Thymus (tissue), 11 donors: ENCODE measurements around the gene TMEM82. TPM values are rescaled to one million over a fixed set of nuclear protein-coding genes. Genes with fewer than 3 reads are reported as not detected.

Experiments used
- DNase-seq, 9 donors: peaks; one replicate each; pipeline ENCODE4 v3.0.0-alpha.2; 2013; ENCODE audit warnings: low spot score in 9 of 9, low read depth in 6 of 9, missing footprints in 1 of 9
- H3K27ac ChIP-seq, 2 donors: one replicate each; pipeline ENCODE4 v1.5.1; 2013; ENCODE audit warnings: control low read depth in 1 of 2, low read depth in 1 of 2, low read length in 1 of 2, mild to moderate bottlenecking in 1 of 2, moderate library complexity in 1 of 2
- H3K27me3 ChIP-seq, 2 donors: one replicate each; pipeline ENCODE4 v1.5.1; 2013; ENCODE audit warnings: low read length in 1 of 2; ENCODE audit not compliant: control insufficient read depth in 2 of 2, insufficient read depth in 1 of 2
- H3K36me3 ChIP-seq, 2 donors: one replicate each; pipeline ENCODE4 v1.5.1; 2013; ENCODE audit warnings: low read length in 1 of 2, mild to moderate bottlenecking in 1 of 2, moderate library complexity in 1 of 2; ENCODE audit not compliant: control insufficient read depth in 2 of 2, insufficient read depth in 2 of 2
- H3K4me1 ChIP-seq, 2 donors: one replicate each; pipeline ENCODE4 v1.5.1; 2013; ENCODE audit warnings: low read length in 2 of 2; ENCODE audit not compliant: control insufficient read depth in 2 of 2, insufficient read depth in 2 of 2
- H3K4me3 ChIP-seq, 2 donors: one replicate each; pipeline ENCODE4 v1.5.1; 2013; ENCODE audit warnings: low read length in 2 of 2, control low read depth in 1 of 2, mild to moderate bottlenecking in 1 of 2
- H3K9me3 ChIP-seq, 2 donors: one replicate each; pipeline ENCODE4 v1.5.1; 2013; ENCODE audit warnings: low read length in 1 of 2, mild to moderate bottlenecking in 1 of 2; ENCODE audit not compliant: control insufficient read depth in 2 of 2, insufficient read depth in 1 of 2
- WGBS: extraction: QIAGEN DNeasy Blood & Tissue Kit; methylation state at CpG from one replicate; pipeline ENCODE4 v1.1.7; 2013; 5-methylcytosine and 5-hydroxymethylcytosine counted together
- polyA plus RNA-seq: library from polyadenylated mRNA; stranded (reverse); fragments of 200-250 nt; gene quantifications from one replicate; pipeline ENCODE4 v1.2.3, GENCODE V29; 2013
- total RNA-seq: library from RNA; stranded (reverse); fragments of 120-200 nt; gene quantifications from one replicate; pipeline ENCODE4 v1.2.4, GENCODE V29; 2013
- donor health status: healthy.

TMEM82 gene
- total and polyA plus RNA-seq, 2 donors, result not detected

DNA sequence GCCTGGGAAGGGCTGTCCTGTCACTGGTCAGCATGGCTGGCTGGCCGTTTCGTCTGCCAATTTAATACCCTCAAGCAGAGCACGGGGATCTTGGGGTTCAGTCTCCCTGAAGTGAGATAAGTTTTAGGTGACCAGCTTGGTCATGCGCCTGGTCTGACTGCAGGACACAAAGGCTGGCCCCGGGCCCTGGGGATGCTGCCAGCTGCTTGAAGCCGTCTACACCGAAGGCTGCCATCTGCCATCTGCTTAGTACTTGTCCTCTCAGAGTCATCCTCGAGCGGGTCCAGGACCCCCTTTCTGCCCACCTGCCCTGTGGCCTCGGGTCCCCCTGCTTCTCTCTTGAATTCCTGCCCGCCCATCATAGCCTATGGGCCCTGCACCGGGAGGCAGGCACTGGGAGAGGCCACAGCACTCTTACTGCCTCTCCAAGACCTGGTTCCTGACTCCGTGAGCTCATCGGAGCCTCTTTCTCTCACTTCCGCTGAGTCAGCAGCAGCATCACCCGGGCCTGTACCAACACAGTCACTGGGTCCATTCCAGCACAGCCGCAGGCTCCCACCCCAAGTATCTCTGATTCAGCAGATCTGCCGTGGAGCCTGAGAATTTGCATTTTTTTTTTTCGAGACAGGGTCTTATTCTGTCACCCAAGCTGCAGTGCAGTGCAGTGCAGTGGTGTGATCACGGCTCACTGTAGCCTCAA lies 23.3 kb downstream of the TMEM82 start:
- Histone ChIP-seq H3K36me3 (no peaks in the 10 kb centered on the region), H3K27me3 (peaks cover 10 to 30% of the 10 kb centered on the region in 2 donors), H3K4me3 (no peak overlapping the region), H3K4me1 (no peaks in the 10 kb centered on the region), H3K9me3 (peaks cover 0 to 1% of the 10 kb centered on the region in 2 donors), H3K27ac (no peak overlapping the region)
- DNase-seq, result no peak
- 91% methylated on average over 20 of the region's 20 CpGs for WGBS

DNA sequence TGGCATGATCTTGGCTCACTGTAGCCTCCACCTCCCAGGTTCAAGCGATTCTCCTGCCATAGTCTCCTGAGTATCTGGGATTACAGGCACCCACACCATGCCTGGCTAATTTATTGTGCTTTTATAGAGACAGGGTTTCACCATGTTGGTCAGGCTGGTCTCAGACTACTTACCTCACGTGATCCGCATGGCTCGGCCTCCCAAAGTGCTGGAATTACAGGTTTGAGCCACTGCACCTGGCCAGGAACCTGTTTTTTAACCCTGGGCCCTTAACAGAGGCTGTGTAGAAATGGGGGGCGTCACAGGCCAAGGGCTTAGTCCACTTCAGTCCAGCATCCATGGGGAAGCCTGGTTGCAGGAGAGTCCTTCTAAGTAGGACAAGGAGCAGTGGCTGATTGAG lies 25.6 kb downstream of the TMEM82 start:
- WGBS, result 95% methylated on average over 5 of the region's 5 CpGs
- no peak for DNase-seq
- H3K36me3 ChIP-seq, result no peaks in the 10 kb centered on the region
- H3K4me1 ChIP-seq, result no peaks in the 10 kb centered on the region
- no peak overlapping the region for H3K4me3 ChIP-seq
- no peak overlapping the region for H3K27ac ChIP-seq
- peaks cover 0 to 7% of the 10 kb centered on the region in 2 donors for H3K27me3 ChIP-seq
- H3K9me3 ChIP-seq, result no peaks in the 10 kb centered on the region

DNA sequence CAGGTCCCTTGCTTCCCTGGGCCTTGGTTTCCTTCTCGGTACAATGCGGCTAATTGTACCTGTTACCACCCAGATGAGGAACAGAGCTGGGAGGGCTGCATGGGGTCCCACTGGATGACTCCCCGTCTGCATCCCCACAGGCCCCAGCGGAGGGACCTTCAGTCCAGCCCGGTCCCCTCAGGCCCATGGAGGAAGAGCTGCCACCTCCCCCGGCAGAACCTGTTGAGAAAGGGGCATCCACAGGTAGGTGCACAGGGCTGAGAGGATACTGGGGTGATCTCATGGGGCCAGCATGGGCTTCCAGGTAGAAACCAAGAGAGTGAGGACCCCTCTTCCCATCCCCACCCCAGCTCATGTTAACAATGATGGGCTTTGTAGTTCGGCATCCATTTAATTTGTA lies 26.1 kb downstream of the TMEM82 start:
- 98% methylated on average over 7 of the region's 7 CpGs for WGBS
- no peak for DNase-seq
- H3K27me3 ChIP-seq, result peaks cover 0 to 7% of the 10 kb centered on the region in 2 donors
- no peak overlapping the region for H3K27ac ChIP-seq
- H3K4me3 ChIP-seq, result no peak overlapping the region
- no peaks in the 10 kb centered on the region for H3K4me1 ChIP-seq
- no peaks in the 10 kb centered on the region for H3K36me3 ChIP-seq
- H3K9me3 ChIP-seq, result no peaks in the 10 kb centered on the region

DNA sequence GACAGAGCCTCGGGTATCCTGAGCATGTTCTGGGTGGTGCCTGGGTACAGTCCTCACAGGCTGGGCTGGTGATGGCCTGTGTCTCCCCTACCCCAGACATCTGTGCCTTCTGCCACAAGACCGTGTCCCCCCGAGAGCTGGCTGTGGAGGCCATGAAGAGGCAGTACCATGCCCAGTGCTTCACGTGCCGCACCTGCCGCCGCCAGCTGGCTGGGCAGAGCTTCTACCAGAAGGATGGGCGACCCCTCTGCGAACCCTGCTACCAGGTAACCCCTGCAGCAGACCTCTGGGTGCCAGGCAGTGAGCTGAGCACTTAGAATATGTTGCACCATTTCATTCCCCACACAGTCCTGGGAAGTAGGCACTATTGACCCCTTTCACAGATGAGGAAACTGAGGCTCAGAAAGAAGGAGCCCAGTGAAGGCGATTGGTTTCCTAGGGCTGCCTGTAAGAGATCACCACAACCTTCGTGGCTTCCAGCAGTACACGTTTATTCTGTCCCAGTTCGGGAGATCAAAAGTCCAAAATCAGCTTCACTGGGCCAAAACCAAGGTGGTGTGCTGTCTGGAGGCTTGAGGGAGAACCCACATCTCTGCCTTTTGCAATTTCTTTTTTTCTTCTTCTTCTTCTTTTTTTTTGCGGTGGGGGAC lies 28.1 kb downstream of the TMEM82 start:
- no peaks in the 10 kb centered on the region for H3K9me3 ChIP-seq
- no peak overlapping the region for H3K27ac ChIP-seq
- H3K4me3 ChIP-seq, result no peak overlapping the region
- no peaks in the 10 kb centered on the region for H3K36me3 ChIP-seq
- 94% methylated on average over 14 of the region's 14 CpGs for WGBS
- DNase-seq, result no peak
- H3K27me3 ChIP-seq, result peaks cover 0 to 2% of the 10 kb centered on the region in 2 donors
- H3K4me1 ChIP-seq, result no peaks in the 10 kb centered on the region

DNA sequence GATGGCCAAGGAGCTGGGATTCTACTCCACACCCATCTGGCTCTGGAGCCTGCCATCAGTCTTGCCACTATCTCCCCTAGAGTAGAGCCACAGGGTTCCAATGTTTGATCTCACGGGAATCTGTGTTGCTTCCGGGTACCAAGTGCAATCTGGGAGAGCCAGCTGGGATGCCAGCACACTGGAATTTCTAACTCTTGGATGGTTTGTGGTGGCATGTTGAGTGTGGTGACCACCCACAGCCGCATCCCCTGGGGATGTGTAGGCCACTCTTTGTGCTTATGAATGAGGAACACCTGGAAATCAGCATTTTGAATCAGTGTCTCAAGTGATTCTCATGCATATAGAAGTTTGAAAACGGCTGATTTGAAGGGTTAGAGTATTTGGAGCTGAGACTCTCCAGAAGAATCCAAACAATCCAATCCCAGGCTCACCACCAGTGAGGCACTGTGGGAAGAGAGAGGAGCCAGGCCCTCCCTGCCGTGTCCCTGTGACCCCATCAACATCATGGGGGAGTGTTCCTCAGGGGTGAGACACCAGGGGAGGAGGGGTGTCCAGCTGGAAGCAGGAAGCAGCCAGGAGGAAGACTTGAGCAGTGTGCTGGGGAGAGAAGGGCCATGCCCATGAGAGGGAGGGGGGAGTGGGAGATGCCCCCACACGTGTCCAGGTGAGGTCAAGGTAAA lies 29.7 kb downstream of the TMEM82 start:
- H3K27ac ChIP-seq, result no peak overlapping the region
- H3K9me3 ChIP-seq, result no peaks in the 10 kb centered on the region
- whole genome bisulfite sequencing, result 91% methylated on average over 6 of the region's 6 CpGs
- no peaks in the 10 kb centered on the region for H3K4me1 ChIP-seq
- no peaks in the 10 kb centered on the region for H3K36me3 ChIP-seq
- H3K4me3 ChIP-seq, result no peak overlapping the region
- H3K27me3 ChIP-seq, result peaks cover 0 to 2% of the 10 kb centered on the region in 2 donors
- no peak for DNase-seq

DNA sequence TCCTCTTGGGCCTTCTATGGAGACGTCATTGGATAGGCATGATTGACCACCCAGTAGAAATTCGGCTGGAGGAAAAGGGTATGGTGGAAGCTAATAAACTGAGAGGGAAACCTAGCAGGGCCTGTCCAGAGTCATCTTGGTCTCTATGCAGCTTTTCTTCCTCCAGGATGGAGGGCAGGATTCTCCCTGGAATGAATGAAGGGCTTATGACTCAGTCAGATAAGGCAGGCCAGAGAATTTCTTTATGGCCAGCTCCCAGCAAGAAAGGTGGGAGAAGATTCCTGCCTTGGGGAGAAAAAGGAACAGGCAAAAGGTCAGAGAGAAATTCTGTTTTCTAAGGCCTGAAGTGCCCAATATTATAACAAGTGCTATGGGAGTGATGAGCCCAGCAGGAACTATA lies 33.4 kb downstream of the TMEM82 start:
- Histone ChIP-seq H3K27me3 (peaks cover 0 to 2% of the 10 kb centered on the region in 2 donors), H3K4me3 (no peak overlapping the region), H3K4me1 (no peaks in the 10 kb centered on the region), H3K36me3 (no peaks in the 10 kb centered on the region), H3K27ac (no peak overlapping the region), H3K9me3 (no peaks in the 10 kb centered on the region)
- DNase-seq, result no peak
- WGBS, result 95% methylated on average over 2 of the region's 2 CpGs

DNA sequence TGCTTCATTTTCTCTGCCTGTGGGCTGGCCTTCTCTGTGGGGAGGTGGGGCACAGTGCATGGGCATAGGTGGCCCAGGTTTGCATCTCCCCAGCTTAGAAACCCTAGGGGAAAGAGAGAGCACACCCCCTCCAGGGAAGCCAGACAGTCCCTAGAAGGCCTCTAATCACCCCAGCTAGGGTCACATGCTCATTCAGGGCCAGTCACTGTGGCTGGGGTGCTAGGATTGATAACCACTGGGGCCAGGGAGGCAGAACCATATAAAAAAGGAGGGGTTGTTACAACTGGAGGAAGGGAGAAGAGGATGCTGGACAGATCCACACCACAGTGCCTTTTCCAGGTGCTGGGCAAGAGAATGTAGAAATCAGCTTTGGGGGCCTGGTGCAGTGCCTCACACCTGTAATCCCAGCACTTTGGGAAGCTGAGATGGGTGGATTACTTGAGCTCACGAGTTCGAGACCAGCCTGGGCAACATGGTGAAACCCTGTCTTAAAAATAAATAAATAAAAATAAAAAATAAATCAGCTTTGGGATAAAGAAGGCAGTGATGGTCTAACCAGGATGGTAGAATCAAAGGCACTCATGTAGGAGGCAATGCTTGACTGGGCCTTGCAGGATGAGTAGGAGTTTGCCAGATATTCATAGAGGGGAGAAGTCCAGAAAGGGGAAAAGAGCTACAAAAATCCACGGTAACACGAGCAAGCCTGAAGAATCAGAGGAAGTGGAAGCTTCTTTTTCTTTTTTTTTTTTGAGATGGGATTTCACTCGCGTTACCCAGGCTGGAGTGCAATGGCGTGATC lies 35.8 kb downstream of the TMEM82 start:
- Histone ChIP-seq H3K4me3 (no peak overlapping the region), H3K27me3 (peaks cover 0 to 2% of the 10 kb centered on the region in 2 donors), H3K4me1 (no peaks in the 10 kb centered on the region), H3K27ac (no peak overlapping the region), H3K36me3 (no peaks in the 10 kb centered on the region), H3K9me3 (no peaks in the 10 kb centered on the region)
- WGBS, result 92% methylated on average over 7 of the region's 7 CpGs
- no peak for DNase-seq

DNA sequence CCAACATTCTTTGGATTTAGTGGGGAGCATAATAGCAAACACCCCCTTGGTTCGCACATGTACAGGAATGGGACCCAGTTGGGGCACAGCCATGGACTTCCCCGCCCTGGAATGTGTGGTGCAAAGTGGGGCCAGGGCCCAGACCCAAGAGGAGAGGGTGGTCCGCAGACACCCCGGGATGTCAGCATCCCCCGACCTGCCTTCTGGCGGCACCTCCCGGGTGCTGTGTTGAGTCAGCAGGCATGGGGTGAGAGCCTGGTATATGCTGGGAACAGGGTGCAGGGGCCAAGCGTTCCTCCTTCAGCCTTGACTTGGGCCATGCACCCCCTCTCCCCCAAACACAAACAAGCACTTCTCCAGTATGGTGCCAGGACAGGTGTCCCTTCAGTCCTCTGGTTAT lies 43.4 kb downstream of the TMEM82 start:
- WGBS, result 97% methylated on average over 8 of the region's 8 CpGs
- Histone ChIP-seq H3K4me1 (no peaks in the 10 kb centered on the region), H3K36me3 (no peaks in the 10 kb centered on the region), H3K9me3 (no peaks in the 10 kb centered on the region), H3K27ac (no peak overlapping the region), H3K4me3 (no peak overlapping the region), H3K27me3 (no peaks in the 10 kb centered on the region)
- DNase-seq, result no peak

DNA sequence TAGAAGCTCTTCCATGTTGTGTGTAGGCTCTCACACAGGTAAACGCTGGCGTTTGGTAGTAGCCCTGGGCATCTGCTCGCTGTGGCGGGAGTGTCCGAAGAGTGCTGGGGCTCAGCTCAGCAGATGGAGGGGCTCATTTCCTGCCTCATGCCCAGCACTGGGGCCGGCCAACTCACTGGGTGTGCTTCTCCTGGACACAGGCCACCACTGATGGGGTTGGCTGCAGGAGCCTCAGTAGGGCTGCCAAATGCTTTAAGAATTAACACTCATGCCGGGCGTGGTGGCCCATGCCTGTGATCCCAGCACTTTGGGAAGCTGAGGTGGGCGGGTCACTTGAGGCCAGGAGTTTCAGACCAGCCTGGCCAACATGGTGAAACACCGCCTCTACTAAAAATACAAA lies 44.3 kb downstream of the TMEM82 start:
- no peaks in the 10 kb centered on the region for H3K27me3 ChIP-seq
- no peaks in the 10 kb centered on the region for H3K9me3 ChIP-seq
- H3K4me3 ChIP-seq, result no peak overlapping the region
- H3K36me3 ChIP-seq, result no peaks in the 10 kb centered on the region
- DNase-seq, result no peak
- H3K27ac ChIP-seq, result no peak overlapping the region
- no peaks in the 10 kb centered on the region for H3K4me1 ChIP-seq
- 97% methylated on average over 10 of the region's 10 CpGs for WGBS
